ENCODE results near the gene KANSL3. TPM values are rescaled to one million over a fixed set of nuclear protein-coding genes. Genes with fewer than 3 reads are reported as not detected.

KANSL3 gene
- 17.2 and 20.1 TPM in 2 replicates for total RNA-seq

DNA sequence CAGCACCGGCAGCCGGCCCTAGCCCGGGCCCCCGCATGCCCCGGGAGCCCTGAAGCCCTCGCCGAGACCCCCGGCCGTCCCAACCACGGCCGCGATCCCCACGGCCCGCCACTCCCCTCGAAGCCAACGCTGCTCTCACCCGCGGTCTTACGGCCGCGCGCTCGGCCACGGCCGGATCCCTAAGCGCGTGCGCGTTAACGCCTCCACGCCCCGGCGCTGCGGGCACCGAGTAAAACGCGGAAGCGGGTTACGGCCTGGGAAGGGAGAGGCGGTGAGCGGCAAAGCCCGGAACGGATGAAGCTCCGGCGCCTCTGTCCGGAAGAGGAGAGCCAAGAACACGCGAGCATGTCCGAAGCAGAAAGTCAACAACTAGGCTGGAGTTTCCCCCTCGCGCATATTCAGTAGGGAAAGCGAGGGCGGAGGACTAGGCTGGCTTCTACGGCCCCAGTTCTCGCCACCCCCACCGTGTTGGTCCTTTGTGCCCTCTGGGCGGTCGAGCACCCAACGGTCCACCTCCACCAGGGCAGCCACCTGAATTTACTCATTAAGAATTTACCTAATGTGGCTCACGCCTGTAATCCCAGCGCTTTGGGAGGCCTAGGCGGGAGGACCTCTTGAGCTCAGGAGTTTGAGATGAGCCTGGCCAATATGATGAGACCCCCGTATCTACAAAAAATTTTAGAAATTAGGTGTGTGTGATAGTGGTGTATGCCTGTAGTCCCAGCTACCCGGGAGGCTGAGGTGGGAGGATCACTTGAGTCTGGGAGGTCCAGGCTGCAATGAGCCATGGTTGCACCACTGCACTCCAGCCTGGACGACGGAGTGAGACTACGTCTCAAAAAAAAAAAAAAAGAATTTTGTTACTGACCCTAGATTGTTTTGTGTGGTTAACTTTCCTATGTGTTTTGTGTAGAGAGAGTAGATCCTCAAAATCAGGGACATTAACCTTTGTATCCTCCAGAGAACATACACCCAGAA, at the start of gene KANSL3:
Gene KANSL3, minus strand, starts transcription at position 169 of the 978 bp plus-strand sequence. CDS start 1,177 bp downstream, outside the sequence.

DNA sequence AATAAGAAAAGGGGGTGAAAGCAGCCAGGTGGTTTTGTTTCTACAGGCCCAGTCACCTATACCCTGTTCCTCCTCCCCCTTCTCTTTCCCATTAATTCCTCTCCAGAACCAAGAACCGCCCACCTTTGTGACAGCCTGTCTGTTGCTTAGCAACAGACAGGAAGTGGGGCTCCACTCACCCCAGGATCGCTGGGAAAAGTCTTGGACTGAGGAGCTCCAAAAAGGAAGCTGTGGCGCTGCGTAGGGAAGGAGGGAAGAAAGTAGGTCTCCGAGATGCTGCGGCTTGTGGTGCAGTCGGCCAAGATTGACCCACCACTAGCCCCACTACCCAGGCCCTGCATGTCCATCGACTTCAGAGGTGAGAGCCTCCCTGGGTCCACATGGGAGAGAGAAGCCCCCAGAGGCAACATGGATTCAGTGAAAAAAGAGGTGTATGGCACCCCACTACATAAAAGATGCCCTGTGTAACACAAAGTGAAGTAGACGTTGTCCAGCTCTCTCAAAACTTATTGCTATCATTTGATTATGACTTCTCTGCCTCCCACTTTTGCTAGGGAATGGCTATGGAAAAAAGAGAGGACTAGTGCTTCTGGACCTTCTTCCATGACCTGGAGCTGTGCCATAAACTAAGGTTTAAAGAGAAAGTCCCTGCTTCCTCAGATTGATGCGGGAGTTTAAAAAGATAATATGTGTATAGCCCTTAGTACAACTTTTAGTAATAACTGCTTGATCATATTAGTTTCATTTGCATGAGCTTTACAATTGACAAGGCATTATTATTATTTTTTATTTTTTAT, 4.7 kb upstream of the KANSL3 start, which contains the start of gene FER1L5:
Gene FER1L5, plus strand, starts transcription at position 201 of the 797 bp plus-strand sequence. Its CDS starts 73 bp downstream, at position 274.

Other genes starting within 250 kb of the KANSL3 start
- not detected in 2 replicates for gene NEURL3, start 133.0 kb downstream of the KANSL3 start, total RNA-seq
- gene ARID5A, start 101.6 kb downstream of the KANSL3 start, total RNA-seq = 7.7 and 12.9 TPM in 2 replicates
- 0.34 TPM in 1 of 2 replicates, not detected in the other for gene FER1L5, start 4.5 kb upstream of the KANSL3 start, total RNA-seq
- 12.6 and 16.2 TPM in 2 replicates for gene LMAN2L, start 101.8 kb upstream of the KANSL3 start, total RNA-seq
- gene CNNM4, start 122.6 kb upstream of the KANSL3 start, total RNA-seq = 4.2 and 7.6 TPM in 2 replicates
- gene CNNM3, start 178.0 kb upstream of the KANSL3 start, total RNA-seq = 3.0 and 3.2 TPM in 2 replicates
- 0.65 and 0.78 TPM in 2 replicates for gene ANKRD23, start 205.7 kb upstream of the KANSL3 start, total RNA-seq
- gene ANKRD39, start 219.7 kb upstream of the KANSL3 start, total RNA-seq = 19.2 and 19.5 TPM in 2 replicates
- 14.0 and 14.4 TPM in 2 replicates for gene SEMA4C, start 231.8 kb upstream of the KANSL3 start, total RNA-seq